Ureter (tissue), 1 donor: ENCODE measurements around the gene FBLN1. TPM values are rescaled to one million over a fixed set of nuclear protein-coding genes. Genes with fewer than 3 reads are reported as not detected.

Source experiments
- DNase-seq: peaks from one replicate; pipeline ENCODE4 v3.0.0-alpha.2; 2020; ENCODE audit warnings: low spot score
- total RNA-seq: library from RNA; stranded (reverse); gene quantifications from one replicate; pipeline ENCODE4 v1.2.4, GENCODE V29; 2023
- donor health status: DM: yes; HTN: yes; CAD: no.

FBLN1 gene
- total RNA-seq, 1 donor from 2014 or later: 286 TPM

GRCh38 chr22:45565973-45566372, 63.3 kb downstream of the FBLN1 start:
- DNase-seq: no peak

DNA sequence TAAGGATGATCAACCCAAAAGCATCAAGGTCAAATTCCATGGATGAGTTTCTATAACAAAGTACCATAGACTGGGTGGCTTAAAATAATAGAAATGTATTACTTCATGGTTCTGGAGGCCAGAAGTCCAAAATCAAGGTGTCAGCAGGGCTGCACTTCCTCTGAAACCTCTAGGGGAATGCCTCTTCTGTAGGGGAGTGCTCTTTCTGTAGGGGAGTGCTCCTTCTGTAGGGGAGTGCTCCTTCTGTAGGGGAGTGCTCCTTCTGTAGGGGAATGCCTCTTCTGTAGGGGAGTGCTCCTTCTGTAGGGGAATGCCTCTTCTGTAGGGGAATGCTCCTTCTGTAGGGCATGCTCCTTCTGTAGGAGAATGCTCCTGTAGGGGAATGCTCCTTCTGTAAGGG, 65.5 kb downstream of the FBLN1 start:
- DNase-seq: no peak

DNA sequence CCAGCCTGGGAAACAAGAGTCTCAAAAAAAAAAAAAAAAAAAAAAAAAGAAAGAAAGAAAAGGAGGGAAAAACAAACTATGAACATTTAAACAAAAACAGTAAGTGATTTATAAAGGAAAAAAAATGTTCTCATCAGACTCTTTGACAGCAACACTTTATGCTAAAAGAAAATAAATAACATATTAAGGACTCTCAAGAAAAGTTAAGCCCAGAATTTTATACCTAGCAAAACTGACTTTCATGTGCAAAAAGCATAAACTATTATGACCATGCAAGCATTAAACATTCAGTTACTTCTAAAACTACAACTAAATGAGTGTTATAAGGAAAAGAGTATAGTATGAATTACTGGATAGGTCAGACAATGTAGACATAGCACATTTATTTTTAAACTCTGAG, 68.4 kb downstream of the FBLN1 start:
- no peak for DNase-seq

DNA sequence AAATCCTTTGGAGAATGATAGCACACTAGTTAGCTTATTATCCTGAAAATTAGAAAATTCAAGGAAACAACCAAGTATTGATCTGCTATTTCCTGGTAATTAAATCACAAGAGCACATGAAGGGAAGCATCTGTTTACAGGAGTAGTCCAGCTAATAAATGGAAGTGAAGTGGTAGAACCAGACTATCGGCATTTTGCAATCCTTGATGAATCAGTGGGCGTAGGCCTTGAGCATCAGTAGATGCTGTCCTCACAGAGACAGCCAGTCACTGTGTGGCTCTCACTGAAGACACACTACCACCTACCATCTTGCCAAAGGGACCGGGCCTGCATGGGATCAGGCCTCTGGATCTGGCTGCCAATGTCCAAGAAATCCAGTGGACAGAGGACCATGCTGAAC, 69.8 kb downstream of the FBLN1 start:
- DNase-seq: no peak

GRCh38 chr22:45574069-45574703, 71.5 kb downstream of the FBLN1 start:
- no peak for DNase-seq

DNA sequence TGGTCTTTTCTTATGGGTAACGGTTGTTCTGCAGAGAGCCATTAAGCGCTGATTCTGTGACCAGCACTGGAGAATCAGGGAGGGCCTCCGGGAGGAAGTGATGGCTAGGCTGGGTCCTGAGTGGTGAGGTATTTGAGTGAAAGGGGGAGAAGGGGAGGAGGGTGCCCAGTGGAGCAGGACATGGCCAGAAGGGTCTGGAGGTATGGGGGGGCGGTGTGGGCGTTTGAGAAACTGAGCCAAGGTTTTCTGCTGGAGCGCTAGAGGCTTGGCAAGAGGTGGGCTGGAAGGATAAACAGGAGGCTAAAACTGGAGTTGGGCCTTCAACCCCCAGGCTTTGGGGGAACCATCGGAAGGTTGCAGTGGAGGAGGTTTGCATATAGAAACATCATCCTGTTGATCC, 72.5 kb downstream of the FBLN1 start:
- no peak for DNase-seq

GRCh38 chr22:45575607-45576272, 73.1 kb downstream of the FBLN1 start:
- no peak for DNase-seq

- no peak for DNase-seq
Observed at GRCh38 chr22:45576273-45576625, 73.6 kb downstream of the FBLN1 start.

DNA sequence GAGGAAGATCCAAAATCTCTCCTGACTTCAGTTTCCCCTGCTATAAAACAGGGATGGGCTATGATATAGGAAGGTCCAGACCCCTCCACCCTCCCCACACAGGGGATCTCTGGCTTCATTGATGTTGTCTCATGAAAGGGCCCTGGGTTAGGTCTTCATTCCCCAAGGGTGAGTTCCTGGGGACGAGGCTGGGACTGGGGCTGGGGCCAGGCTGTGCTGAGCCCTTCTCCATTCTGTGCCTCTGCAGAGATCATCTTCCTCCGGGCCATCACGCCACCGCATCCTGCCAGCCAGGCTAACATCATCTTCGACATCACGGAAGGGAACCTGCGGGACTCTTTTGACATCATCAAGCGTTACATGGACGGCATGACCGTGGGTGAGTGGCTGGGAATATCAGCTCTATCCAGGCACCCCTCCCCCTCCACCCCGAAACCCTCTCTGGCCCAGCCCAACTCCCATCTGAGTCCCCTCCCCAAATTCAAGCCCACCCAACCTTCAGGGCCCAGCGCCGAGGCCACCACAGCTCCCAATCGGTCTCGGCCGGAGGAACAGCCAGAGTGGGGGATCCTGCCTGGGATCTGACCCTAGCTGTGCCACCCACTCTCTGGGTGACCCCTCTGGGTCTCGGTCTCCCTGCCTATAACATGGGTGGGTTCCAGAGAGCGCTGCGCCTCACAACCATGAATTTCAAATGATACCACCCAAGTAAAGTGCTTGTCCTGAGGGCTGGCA, 74.2 kb downstream of the FBLN1 start:
- DNase-seq: no peak

- peak; percentile 89 for DNase-seq
Observed at GRCh38 chr22:45577746-45578523, 75.3 kb downstream of the FBLN1 start.

- no peak for DNase-seq
Observed at GRCh38 chr22:45578524-45579147, 76.0 kb downstream of the FBLN1 start.

DNA sequence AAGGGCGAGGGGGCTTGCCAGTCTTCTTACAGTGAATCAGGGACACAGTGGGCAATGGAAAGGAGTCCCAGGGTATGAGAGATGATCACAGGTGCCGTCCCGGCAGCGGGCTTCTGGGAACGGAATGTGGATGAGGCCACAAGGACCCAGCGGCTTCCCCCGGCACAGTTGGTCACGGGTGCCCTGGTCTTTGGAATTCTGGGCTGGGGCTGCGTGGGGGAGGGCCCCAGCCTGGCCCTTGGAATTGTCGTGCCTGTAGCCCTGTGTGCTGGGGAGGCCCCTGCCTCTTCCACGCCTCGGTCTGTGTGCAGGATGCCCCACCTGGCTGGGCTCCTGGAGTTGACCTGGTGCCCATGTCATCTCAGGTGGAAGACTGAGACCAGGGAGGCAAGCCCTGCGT, 76.6 kb downstream of the FBLN1 start:
- DNase-seq: no peak

DNA sequence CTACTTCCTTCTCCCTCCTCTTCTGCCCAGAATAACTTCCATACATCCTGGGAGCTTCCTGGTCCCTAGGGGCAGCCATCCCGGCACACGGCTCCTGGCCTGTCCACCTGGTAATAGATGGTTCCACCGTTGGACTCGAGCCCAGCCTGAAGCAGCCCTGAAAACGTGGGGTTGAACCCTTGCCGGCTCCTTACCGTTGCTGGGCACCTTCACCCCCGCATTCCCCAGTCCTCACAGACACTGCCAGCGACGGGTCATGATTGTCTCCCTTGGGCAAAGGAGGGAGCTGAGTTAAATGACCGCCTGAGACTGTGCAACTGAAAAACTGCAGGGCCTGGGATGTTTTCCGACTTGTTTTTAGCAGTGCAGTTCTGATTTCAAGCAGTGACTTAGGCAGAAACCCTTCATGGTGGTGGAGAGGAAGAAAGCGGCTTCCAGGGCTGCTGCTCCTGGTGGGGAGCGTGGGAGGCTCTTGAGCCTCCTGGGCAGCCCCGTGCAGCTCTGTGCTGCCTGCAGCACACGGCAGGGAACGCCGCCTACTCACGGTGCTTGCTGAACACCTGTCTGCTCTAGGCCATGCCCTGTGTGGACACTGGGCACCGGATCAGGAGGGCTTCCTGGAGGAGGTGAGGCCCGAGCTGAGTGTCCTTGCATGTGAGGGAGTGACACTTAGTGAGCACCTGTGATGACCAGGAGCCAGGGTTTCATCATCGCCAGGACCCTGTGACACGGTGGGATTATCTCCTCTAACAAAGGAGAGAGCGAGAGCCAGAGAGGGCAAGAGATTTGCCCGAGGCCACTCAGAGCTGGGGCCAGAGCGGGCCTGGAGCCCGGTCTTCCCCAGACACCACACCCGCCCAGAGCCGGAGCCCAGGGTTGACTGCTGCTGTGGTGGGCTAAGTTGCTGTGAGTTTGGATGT, 77.4 kb downstream of the FBLN1 start:
- no peak for DNase-seq

DNA sequence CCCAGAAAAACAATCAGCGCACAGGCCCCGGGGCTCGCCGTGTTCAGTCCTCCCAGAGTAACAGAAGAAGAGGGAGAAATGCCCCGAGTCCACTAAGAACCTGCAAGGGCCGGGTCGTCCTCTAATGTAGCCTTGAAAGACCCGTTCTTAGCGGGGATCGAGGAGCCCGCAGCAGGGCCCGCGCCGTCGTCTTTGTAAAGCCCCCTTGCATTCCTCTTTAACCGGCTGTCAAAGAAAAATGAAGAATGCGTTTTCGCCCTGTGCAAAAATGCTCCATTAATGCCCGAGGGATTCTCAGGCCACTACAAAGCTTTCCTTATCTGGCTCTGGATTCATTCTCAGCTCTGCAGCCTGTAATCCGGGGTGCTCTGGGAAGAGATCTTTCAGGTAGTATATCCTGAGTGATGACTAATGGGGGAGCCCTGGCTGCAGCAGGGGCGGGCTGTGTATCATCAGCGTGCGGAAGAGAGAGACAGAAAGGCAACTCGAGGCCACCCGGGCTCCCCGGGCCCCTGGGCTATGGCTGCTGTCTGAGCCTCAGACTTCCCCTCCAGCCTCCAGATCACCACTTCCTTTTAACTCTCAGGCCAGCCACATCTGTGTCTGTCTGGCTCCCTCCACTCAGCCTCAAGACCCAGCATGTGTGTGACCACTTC, 78.2 kb downstream of the FBLN1 start:
- no peak for DNase-seq

GRCh38 chr22:45581549-45582080, 78.9 kb downstream of the FBLN1 start:
- no peak for DNase-seq

- DNase-seq: no peak
Observed at GRCh38 chr22:45582236-45582954, 79.7 kb downstream of the FBLN1 start.

DNA sequence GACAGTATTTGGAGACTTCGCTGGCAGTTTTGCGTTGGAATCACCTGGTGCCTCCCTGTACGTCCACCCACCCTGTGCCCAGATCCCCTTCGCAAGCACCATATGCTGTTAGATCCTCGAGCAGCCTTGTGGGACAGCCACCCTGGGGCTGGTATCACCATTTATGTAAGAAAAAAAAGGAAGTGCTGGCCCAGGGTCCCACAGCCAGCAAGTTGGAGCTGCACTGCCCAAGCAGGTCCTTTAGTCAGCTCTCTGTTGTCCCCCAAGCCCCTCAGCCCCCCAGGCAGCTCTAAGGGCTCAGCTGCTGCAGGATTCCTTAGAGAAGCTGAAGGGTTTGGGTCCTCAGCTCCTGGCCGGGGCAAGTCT, 80.3 kb downstream of the FBLN1 start:
- no peak for DNase-seq

- DNase-seq: no peak
Observed at GRCh38 chr22:45583504-45583903, 80.8 kb downstream of the FBLN1 start.

GRCh38 chr22:45584121-45584570, 81.5 kb downstream of the FBLN1 start:
- no peak for DNase-seq
